SK-N-SH (cell line): Measurements from ENCODE around the gene DPM2.

Source experiments
- CTCF ChIP-seq: fragments of 200-600 bp; sonication (generic); IDR thresholded peaks from 2 replicates; pipeline ENCODE4 v1.6.1; 2017; ENCODE audit warnings: antibody characterized with exemption, mild to moderate bottlenecking, moderate library complexity
- GABPA ChIP-seq: IDR thresholded peaks from 2 replicates; pipeline ENCODE4 v1.4.0; 2012; ENCODE audit warnings: low read depth, mild to moderate bottlenecking
- GATA2 ChIP-seq: sonication (generic); formaldehyde crosslinking; IDR thresholded peaks from 2 replicates; pipeline ENCODE4 v1.5.0; 2020; ENCODE audit warnings: mild to moderate bottlenecking, missing genetic modification reagents
- MAX ChIP-seq: IDR thresholded peaks from 2 replicates; pipeline ENCODE4 v1.4.0; 2012; ENCODE audit warnings: low read depth
- MXI1 ChIP-seq: IDR thresholded peaks from 2 replicates; pipeline ENCODE4 v1.6.1; 2012; ENCODE audit warnings: mild to moderate bottlenecking, low read depth, low read length, improper control_type of control experiment
- POLR2AphosphoS5 ChIP-seq: IDR thresholded peaks from 2 replicates; pipeline ENCODE4 v1.6.1; 2012; ENCODE audit warnings: low read depth, low read length
- SIN3A ChIP-seq: IDR thresholded peaks from 2 replicates; pipeline ENCODE4 v1.6.1; 2012; ENCODE audit warnings: low read depth, mild to moderate bottlenecking, low read length, moderate library complexity, borderline replicate concordance
- TAF1 ChIP-seq: IDR thresholded peaks from 2 replicates; pipeline ENCODE4 v1.6.1; 2012; ENCODE audit warnings: low read depth, mild to moderate bottlenecking, low read length, moderate library complexity, borderline replicate concordance
- TCF12 ChIP-seq: IDR thresholded peaks from 2 replicates; pipeline ENCODE4 v1.4.0; 2012
- TEAD4 ChIP-seq: IDR thresholded peaks from 2 replicates; pipeline ENCODE4 v1.4.0; 2012; ENCODE audit warnings: mild to moderate bottlenecking, borderline replicate concordance; ENCODE audit not compliant: insufficient read depth
- ZBTB33 ChIP-seq: IDR thresholded peaks from 2 replicates; pipeline ENCODE4 v1.4.0; 2012; ENCODE audit warnings: low read depth, borderline replicate concordance

GRCh38 chr9:127899128-127899943 is 38.3 kb downstream of the DPM2 start, which contains the start of gene ST6GALNAC6:
- TF ChIP-seq TAF1 = peak; percentile 31; the same call in 1 of the 2 replicates
- TF ChIP-seq MXI1 = peak; percentile 61; the same call in 1 of the 2 replicates
- TF ChIP-seq CTCF = no peak
- TF ChIP-seq MAX = no peak
- peak; percentile 39; the same call in 1 of the 2 replicates for TF ChIP-seq GABPA
- no peak for TF ChIP-seq TCF12
- TF ChIP-seq SIN3A = no peak; the same call in 1 of the 2 replicates
- TF ChIP-seq TEAD4 = no peak
- no peak for TF ChIP-seq ZBTB33
- no peak for TF ChIP-seq POLR2AphosphoS5
- TF ChIP-seq GATA2 (CRISPR knock-in tag) = no peak
